GM12892 (cell line): ENCODE results near the gene KCNJ6.

Experiments used
- DNase-seq: peaks from one replicate; pipeline ENCODE4 v3.0.0; 2011; ENCODE audit not compliant: insufficient read length
- FAIRE-seq: peaks from 2 replicates; lab custom pipeline; 2011; peaks lifted over from hg19 to GRCh38; lab: Jason Lieb, UNC
- POLR2A ChIP-seq: IDR thresholded peaks from 2 replicates; pipeline ENCODE4 v1.6.1; 2011; ENCODE audit warnings: low read depth, low read length, control low read depth
- POLR2AphosphoS5 ChIP-seq: IDR thresholded peaks from 2 replicates; pipeline ENCODE4 v1.6.1; 2011; ENCODE audit warnings: low read depth, low read length, control low read depth
- TAF1 ChIP-seq: IDR thresholded peaks from 2 replicates; pipeline ENCODE4 v1.6.1; 2011; ENCODE audit warnings: low read depth, mild to moderate bottlenecking, control low read depth, low read length, borderline replicate concordance

KCNJ6 gene

GRCh38 chr21:37829447-37829846 lies 86.8 kb downstream of the KCNJ6 start:
- TF ChIP-seq POLR2A (no peak), TAF1 (no peak), POLR2AphosphoS5 (no peak)
- DNase-seq (no peak), FAIRE-seq (no peak)

- DNase-seq (no peak), FAIRE-seq (no peak)
- TF ChIP-seq TAF1 (no peak), POLR2AphosphoS5 (no peak), POLR2A (no peak)
Observed at GRCh38 chr21:37828991-37829390, 87.3 kb downstream of the KCNJ6 start.

GRCh38 chr21:37828556-37828955 lies 87.7 kb downstream of the KCNJ6 start:
- FAIRE-seq = no peak
- no peak for DNase-seq
- no peak for TF ChIP-seq POLR2A
- no peak for TF ChIP-seq TAF1
- TF ChIP-seq POLR2AphosphoS5 = no peak

- FAIRE-seq = no peak
- no peak for DNase-seq
- TF ChIP-seq TAF1 = no peak
- no peak for TF ChIP-seq POLR2AphosphoS5
- no peak for TF ChIP-seq POLR2A
Observed at GRCh38 chr21:37827913-37828312, 88.3 kb downstream of the KCNJ6 start.

GRCh38 chr21:37821786-37822450 lies 94.3 kb downstream of the KCNJ6 start:
- TF ChIP-seq TAF1 = no peak
- TF ChIP-seq POLR2A = no peak
- TF ChIP-seq POLR2AphosphoS5 = no peak
- DNase-seq (no peak), FAIRE-seq (no peak)

GRCh38 chr21:37821092-37821491 lies 95.2 kb downstream of the KCNJ6 start:
- FAIRE-seq (no peak), DNase-seq (no peak)
- TF ChIP-seq POLR2A (no peak), POLR2AphosphoS5 (no peak), TAF1 (no peak)

GRCh38 chr21:37819372-37819771 lies 96.9 kb downstream of the KCNJ6 start:
- no peak for DNase-seq
- no peak for TF ChIP-seq POLR2AphosphoS5
- no peak for TF ChIP-seq TAF1
- no peak for TF ChIP-seq POLR2A
- FAIRE-seq = no peak

- DNase-seq = no peak
- FAIRE-seq = no peak
- TF ChIP-seq POLR2A (no peak), POLR2AphosphoS5 (no peak)
Observed at GRCh38 chr21:37817242-37817641, 99.0 kb downstream of the KCNJ6 start.

GRCh38 chr21:37815893-37816292 lies 100.4 kb downstream of the KCNJ6 start:
- FAIRE-seq (no peak), DNase-seq (no peak)
- TF ChIP-seq POLR2A (no peak), TAF1 (no peak), POLR2AphosphoS5 (no peak)

GRCh38 chr21:37811711-37812110 lies 104.5 kb downstream of the KCNJ6 start:
- no peak for TF ChIP-seq POLR2AphosphoS5
- no peak for TF ChIP-seq TAF1
- TF ChIP-seq POLR2A = no peak
- no peak for FAIRE-seq
- DNase-seq = no peak

GRCh38 chr21:37808261-37808660 lies 108.0 kb downstream of the KCNJ6 start:
- TF ChIP-seq POLR2A = no peak
- no peak for TF ChIP-seq POLR2AphosphoS5
- no peak for TF ChIP-seq TAF1
- FAIRE-seq = no peak
- no peak for DNase-seq

GRCh38 chr21:37805266-37805665 lies 111.0 kb downstream of the KCNJ6 start:
- no peak for TF ChIP-seq TAF1
- TF ChIP-seq POLR2A = no peak
- TF ChIP-seq POLR2AphosphoS5 = no peak
- no peak for FAIRE-seq

GRCh38 chr21:37804001-37804400 lies 112.3 kb downstream of the KCNJ6 start:
- DNase-seq (no peak), FAIRE-seq (no peak)
- TF ChIP-seq TAF1 (no peak), POLR2A (no peak), POLR2AphosphoS5 (no peak)

More at GRCh38 chr21:37805266-37805665, 111.0 kb downstream of the KCNJ6 start:
- DNase-seq = no peak
